Liver (tissue), 9 donors: Measurements from ENCODE around the gene RTL1. TPM values are rescaled to one million over a fixed set of nuclear protein-coding genes. Genes with fewer than 3 reads are reported as not detected.

ENCODE experiments used
- DNase-seq: peaks from one replicate; pipeline ENCODE4 v3.0.0-alpha.2; 2017; ENCODE audit warnings: low spot score
- H3K27ac ChIP-seq, 2 donors: one replicate each; pipeline ENCODE4 v1.7.0; 2013; ENCODE audit warnings: inconsistent platforms in 2 of 2, low read length in 2 of 2, control low read depth in 1 of 2, low read depth in 1 of 2, mild to moderate bottlenecking in 1 of 2
- H3K27me3 ChIP-seq, 4 donors: one replicate each; pipeline versions ENCODE4 v1.6.1 to v1.7.0; 2013; ENCODE audit warnings: low read length in 3 of 4, inconsistent platforms in 1 of 4, mild to moderate bottlenecking in 1 of 4, moderate library complexity in 1 of 4; ENCODE audit not compliant: control insufficient read depth in 4 of 4, insufficient read depth in 4 of 4
- H3K36me3 ChIP-seq, 4 donors: one replicate each; pipeline versions ENCODE4 v1.6.1 to v1.7.0; 2013; ENCODE audit warnings: low read length in 3 of 4, mild to moderate bottlenecking in 3 of 4, low read depth in 1 of 4, moderate library complexity in 1 of 4; ENCODE audit not compliant: control insufficient read depth in 4 of 4, insufficient read depth in 3 of 4
- H3K4me1 ChIP-seq, 4 donors: one replicate each; pipeline versions ENCODE4 v1.6.1 to v1.7.0; 2013; ENCODE audit warnings: low read length in 3 of 4, mild to moderate bottlenecking in 3 of 4, moderate library complexity in 1 of 4; ENCODE audit not compliant: control insufficient read depth in 4 of 4, insufficient read depth in 4 of 4
- H3K4me3 ChIP-seq, 3 donors: one replicate each; pipeline versions ENCODE4 v1.6.1 to v1.7.0; 2013; ENCODE audit warnings: low read length in 3 of 3, control low read depth in 1 of 3, low read depth in 1 of 3, mild to moderate bottlenecking in 1 of 3
- H3K9ac ChIP-seq, 2 donors: one replicate each; pipeline ENCODE4 v1.7.0; 2013; ENCODE audit warnings: low read length in 2 of 2, mild to moderate bottlenecking in 2 of 2, moderate library complexity in 2 of 2, control low read depth in 1 of 2, low read depth in 1 of 2
- H3K9me3 ChIP-seq, 4 donors: one replicate each; pipeline versions ENCODE4 v1.6.1 to v1.7.0; 2013; ENCODE audit warnings: low read length in 3 of 4; ENCODE audit not compliant: control insufficient read depth in 4 of 4
- EGR1 ChIP-seq, 2 donors: IDR thresholded peaks; 2 replicates each; pipeline ENCODE4 v1.6.1; 2016 to 2018; ENCODE audit warnings: antibody characterized with exemption in 2 of 2, low read depth in 2 of 2
- FOXA1 ChIP-seq: IDR thresholded peaks from 2 replicates; pipeline ENCODE4 v1.6.1; 2016; ENCODE audit warnings: antibody characterized with exemption
- FOXA2 ChIP-seq: IDR thresholded peaks from 2 replicates; pipeline ENCODE4 v1.6.1; 2016; ENCODE audit warnings: antibody characterized with exemption
- GABPA ChIP-seq, 2 donors: IDR thresholded peaks in 1 of 2; conservative IDR thresholded peaks in 1 of 2; 2 replicates each; pipeline ENCODE4 v1.6.1; 2016; ENCODE audit warnings: antibody characterized with exemption in 2 of 2, mild to moderate bottlenecking in 1 of 2, moderate library complexity in 1 of 2
- HNF4A ChIP-seq, 2 donors: conservative IDR thresholded peaks; 2 replicates each; pipeline ENCODE4 v1.6.1; 2016; ENCODE audit warnings: antibody characterized with exemption in 2 of 2, mild to moderate bottlenecking in 2 of 2
- HNF4G ChIP-seq: IDR thresholded peaks from 2 replicates; pipeline ENCODE4 v1.6.1; 2016; ENCODE audit warnings: antibody characterized with exemption
- NR2F2 ChIP-seq: IDR thresholded peaks from 2 replicates; pipeline ENCODE4 v1.6.1; 2016; ENCODE audit warnings: antibody characterized with exemption
- RAD21 ChIP-seq, 2 donors: IDR thresholded peaks; 2 replicates each; pipeline ENCODE4 v1.6.1; 2016; ENCODE audit warnings: antibody characterized with exemption in 2 of 2, mild to moderate bottlenecking in 2 of 2
- RXRA ChIP-seq, 2 donors: IDR thresholded peaks; 2 replicates each; pipeline ENCODE4 v1.6.1; 2017 to 2018; ENCODE audit warnings: antibody characterized with exemption in 2 of 2, mild to moderate bottlenecking in 1 of 2
- SP1 ChIP-seq: IDR thresholded peaks from 2 replicates; pipeline ENCODE4 v1.6.1; 2018; ENCODE audit warnings: antibody characterized with exemption, mild to moderate bottlenecking
- TAF1 ChIP-seq: conservative IDR thresholded peaks from 2 replicates; pipeline ENCODE4 v1.6.1; 2016; ENCODE audit warnings: antibody characterized with exemption, mild to moderate bottlenecking
- YY1 ChIP-seq: IDR thresholded peaks from 2 replicates; pipeline ENCODE4 v1.6.1; 2016; ENCODE audit warnings: antibody characterized with exemption, mild to moderate bottlenecking
- WGBS: extraction: QIAGEN DNeasy Blood & Tissue Kit; methylation state at CpG from one replicate; pipeline ENCODE4 v1.1.7; 2013; 5-methylcytosine and 5-hydroxymethylcytosine counted together
- polyA plus RNA-seq, 2 donors: library from polyadenylated mRNA; stranded (reverse) in 1 of 2; unstranded in 1 of 2; fragments of 200-250 nt in 1 of 2; fragments of >200 nt in 1 of 2; fragmentation: Nextera tagmentation in 1 of 2; extraction: Ambion mirVana in 1 of 2; gene quantifications; one replicate each; pipeline versions ENCODE4 v1.2.1 to v1.2.3, GENCODE V29; 2013 to 2015
- total RNA-seq, 2 donors: library from RNA; depleted of rRNA; stranded (reverse); fragments of >200 nt; gene quantifications; one replicate each; pipeline ENCODE4 v1.2.3, GENCODE V29; 2014
- TF ChIP-seq, protein P1 (sequence below): fragments of 150-350 bp; IDR thresholded peaks from 2 replicates; pipeline ENCODE4 v1.5.1; 2017; ENCODE audit warnings: improper control_type of control experiment, low read depth, low read length; ENCODE audit not compliant: missing input control
- TF ChIP-seq, protein P2 (sequence below): IDR thresholded peaks from 2 replicates; pipeline ENCODE4 v1.6.1; 2016; ENCODE audit warnings: antibody characterized with exemption
- TF ChIP-seq, protein P3 (sequence below): IDR thresholded peaks from 2 replicates; pipeline ENCODE4 v1.6.1; 2016; ENCODE audit warnings: antibody characterized with exemption
- TF ChIP-seq, protein P4 (sequence below): IDR thresholded peaks from 2 replicates; pipeline ENCODE4 v1.6.1; 2016; ENCODE audit warnings: antibody characterized with exemption, mild to moderate bottlenecking
- TF ChIP-seq, protein P5 (sequence below): IDR thresholded peaks from 2 replicates; pipeline ENCODE4 v1.6.1; 2016; ENCODE audit warnings: antibody characterized with exemption
- donor health status: healthy.
- donor health status: healthy.
- donor health status: healthy.
- donor health status: healthy.
- donor health status: healthy.

RTL1 gene
- total and polyA plus RNA-seq, 4 donors: 0.04 to 0.05 TPM; not detected in 2

DNA sequence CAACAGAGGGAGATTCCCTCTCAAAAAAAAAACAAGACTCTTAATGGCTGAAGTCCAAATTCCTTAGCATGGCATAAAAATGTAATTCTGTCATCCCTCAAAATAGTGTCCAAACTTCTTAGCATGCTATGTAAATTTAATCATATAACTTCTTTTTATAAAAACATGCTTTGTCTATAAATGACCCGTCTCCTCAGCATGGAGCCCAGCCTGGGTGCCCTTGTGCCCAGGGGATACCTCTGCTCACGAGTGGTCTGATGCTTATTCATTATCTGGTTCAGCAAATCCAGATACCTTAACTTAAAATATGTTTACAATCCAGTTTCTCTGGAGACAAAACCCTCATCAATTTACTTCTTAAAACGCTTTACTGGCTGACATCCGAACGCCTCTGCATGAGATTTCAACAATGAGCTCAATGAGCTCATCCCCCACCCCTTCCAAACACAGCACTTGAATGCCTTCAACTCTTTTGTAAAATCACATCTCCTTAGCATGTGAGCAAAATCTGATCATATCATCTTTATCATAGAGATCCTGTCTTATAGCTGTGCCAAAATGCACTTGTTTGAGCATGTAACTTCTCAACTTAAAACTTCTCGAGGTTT is 15.7 kb downstream of the RTL1 start:
- 76% methylated on average over 6 of the region's 6 CpGs for WGBS
- TF ChIP-seq TAF1: no peak
- no peak for TF ChIP-seq NR2F2
- no peak for TF ChIP-seq RXRA (IDR thresholded peaks at IDR 0.05)
- TF ChIP-seq, protein P1, sequence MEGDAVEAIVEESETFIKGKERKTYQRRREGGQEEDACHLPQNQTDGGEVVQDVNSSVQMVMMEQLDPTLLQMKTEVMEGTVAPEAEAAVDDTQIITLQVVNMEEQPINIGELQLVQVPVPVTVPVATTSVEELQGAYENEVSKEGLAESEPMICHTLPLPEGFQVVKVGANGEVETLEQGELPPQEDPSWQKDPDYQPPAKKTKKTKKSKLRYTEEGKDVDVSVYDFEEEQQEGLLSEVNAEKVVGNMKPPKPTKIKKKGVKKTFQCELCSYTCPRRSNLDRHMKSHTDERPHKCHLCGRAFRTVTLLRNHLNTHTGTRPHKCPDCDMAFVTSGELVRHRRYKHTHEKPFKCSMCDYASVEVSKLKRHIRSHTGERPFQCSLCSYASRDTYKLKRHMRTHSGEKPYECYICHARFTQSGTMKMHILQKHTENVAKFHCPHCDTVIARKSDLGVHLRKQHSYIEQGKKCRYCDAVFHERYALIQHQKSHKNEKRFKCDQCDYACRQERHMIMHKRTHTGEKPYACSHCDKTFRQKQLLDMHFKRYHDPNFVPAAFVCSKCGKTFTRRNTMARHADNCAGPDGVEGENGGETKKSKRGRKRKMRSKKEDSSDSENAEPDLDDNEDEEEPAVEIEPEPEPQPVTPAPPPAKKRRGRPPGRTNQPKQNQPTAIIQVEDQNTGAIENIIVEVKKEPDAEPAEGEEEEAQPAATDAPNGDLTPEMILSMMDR: no peak
- TF ChIP-seq, protein P2, sequence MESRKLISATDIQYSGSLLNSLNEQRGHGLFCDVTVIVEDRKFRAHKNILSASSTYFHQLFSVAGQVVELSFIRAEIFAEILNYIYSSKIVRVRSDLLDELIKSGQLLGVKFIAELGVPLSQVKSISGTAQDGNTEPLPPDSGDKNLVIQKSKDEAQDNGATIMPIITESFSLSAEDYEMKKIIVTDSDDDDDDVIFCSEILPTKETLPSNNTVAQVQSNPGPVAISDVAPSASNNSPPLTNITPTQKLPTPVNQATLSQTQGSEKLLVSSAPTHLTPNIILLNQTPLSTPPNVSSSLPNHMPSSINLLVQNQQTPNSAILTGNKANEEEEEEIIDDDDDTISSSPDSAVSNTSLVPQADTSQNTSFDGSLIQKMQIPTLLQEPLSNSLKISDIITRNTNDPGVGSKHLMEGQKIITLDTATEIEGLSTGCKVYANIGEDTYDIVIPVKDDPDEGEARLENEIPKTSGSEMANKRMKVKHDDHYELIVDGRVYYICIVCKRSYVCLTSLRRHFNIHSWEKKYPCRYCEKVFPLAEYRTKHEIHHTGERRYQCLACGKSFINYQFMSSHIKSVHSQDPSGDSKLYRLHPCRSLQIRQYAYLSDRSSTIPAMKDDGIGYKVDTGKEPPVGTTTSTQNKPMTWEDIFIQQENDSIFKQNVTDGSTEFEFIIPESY: no peak
- no peak for TF ChIP-seq YY1
- no peak for TF ChIP-seq RAD21 (IDR thresholded peaks at IDR 0.05)
- TF ChIP-seq, protein P3, sequence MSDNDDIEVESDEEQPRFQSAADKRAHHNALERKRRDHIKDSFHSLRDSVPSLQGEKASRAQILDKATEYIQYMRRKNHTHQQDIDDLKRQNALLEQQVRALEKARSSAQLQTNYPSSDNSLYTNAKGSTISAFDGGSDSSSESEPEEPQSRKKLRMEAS: no peak
- no peak for TF ChIP-seq FOXA2
- TF ChIP-seq, protein P4, sequence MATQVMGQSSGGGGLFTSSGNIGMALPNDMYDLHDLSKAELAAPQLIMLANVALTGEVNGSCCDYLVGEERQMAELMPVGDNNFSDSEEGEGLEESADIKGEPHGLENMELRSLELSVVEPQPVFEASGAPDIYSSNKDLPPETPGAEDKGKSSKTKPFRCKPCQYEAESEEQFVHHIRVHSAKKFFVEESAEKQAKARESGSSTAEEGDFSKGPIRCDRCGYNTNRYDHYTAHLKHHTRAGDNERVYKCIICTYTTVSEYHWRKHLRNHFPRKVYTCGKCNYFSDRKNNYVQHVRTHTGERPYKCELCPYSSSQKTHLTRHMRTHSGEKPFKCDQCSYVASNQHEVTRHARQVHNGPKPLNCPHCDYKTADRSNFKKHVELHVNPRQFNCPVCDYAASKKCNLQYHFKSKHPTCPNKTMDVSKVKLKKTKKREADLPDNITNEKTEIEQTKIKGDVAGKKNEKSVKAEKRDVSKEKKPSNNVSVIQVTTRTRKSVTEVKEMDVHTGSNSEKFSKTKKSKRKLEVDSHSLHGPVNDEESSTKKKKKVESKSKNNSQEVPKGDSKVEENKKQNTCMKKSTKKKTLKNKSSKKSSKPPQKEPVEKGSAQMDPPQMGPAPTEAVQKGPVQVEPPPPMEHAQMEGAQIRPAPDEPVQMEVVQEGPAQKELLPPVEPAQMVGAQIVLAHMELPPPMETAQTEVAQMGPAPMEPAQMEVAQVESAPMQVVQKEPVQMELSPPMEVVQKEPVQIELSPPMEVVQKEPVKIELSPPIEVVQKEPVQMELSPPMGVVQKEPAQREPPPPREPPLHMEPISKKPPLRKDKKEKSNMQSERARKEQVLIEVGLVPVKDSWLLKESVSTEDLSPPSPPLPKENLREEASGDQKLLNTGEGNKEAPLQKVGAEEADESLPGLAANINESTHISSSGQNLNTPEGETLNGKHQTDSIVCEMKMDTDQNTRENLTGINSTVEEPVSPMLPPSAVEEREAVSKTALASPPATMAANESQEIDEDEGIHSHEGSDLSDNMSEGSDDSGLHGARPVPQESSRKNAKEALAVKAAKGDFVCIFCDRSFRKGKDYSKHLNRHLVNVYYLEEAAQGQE: no peak
- no peak for TF ChIP-seq HNF4G
- no peak for TF ChIP-seq SP1
- TF ChIP-seq HNF4A (conservative IDR thresholded peaks at IDR 0.05): no peak
- TF ChIP-seq EGR1 (IDR thresholded peaks at IDR 0.05; ENCODE audit: low read depth in 2 of 2): no peak
- TF ChIP-seq FOXA1: no peak
- no peak for TF ChIP-seq GABPA (IDR thresholded peaks at IDR 0.05 in 1 of 2, conservative IDR thresholded peaks at IDR 0.05 in 1 of 2)
- TF ChIP-seq, protein P5, sequence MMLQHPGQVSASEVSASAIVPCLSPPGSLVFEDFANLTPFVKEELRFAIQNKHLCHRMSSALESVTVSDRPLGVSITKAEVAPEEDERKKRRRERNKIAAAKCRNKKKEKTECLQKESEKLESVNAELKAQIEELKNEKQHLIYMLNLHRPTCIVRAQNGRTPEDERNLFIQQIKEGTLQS: no peak
- no peak for DNase-seq
- Histone ChIP-seq H3K9ac (no peak overlapping the region), H3K4me3 (no peak overlapping the region), H3K4me1 (no peaks in the 10 kb centered on the region), H3K27me3 (peaks cover 0 to 2% (median 0%) of the 10 kb centered on the region in 4 donors), H3K36me3 (no peaks in the 10 kb centered on the region), H3K27ac (no peak overlapping the region), H3K9me3 (peaks cover 0 to 1% (median 0%) of the 10 kb centered on the region in 4 donors)
